Testis (tissue), 5 donors: ENCODE measurements around the gene CIAO2A. TPM values are rescaled to one million over a fixed set of nuclear protein-coding genes. Genes with fewer than 3 reads are reported as not detected.

Source experiments
- DNase-seq: peaks from one replicate; pipeline ENCODE4 v3.0.0-alpha.2; 2019
- H3K27ac ChIP-seq, 2 donors: fragments of 200-600 bp; sonication (generic); one replicate each; pipeline ENCODE4 v1.5.1; 2019
- H3K27me3 ChIP-seq: fragments of 200-600 bp; sonication (generic); one replicate; pipeline ENCODE4 v1.5.1; 2019
- H3K36me3 ChIP-seq: fragments of 200-600 bp; sonication (generic); one replicate; pipeline ENCODE4 v1.5.1; 2017; ENCODE audit warnings: low read depth; ENCODE audit errors: missing control alignments
- H3K4me1 ChIP-seq: fragments of 200-600 bp; sonication (generic); one replicate; pipeline ENCODE4 v1.5.1; 2019
- H3K4me3 ChIP-seq, 2 donors: fragments of 200-600 bp; sonication (generic); one replicate each; pipeline ENCODE4 v1.5.1; 2017 to 2019
- H3K9me3 ChIP-seq: fragments of 200-600 bp; sonication (generic); one replicate; pipeline ENCODE4 v1.5.1; 2017
- POLR2A ChIP-seq: fragments of 450-650 bp; IDR thresholded peaks from one replicate; pipeline ENCODE4 v1.6.1; 2017; ENCODE audit warnings: antibody characterized with exemption, mild to moderate bottlenecking, moderate library complexity
- WGBS, 2 donors: methylation state at CpG; one replicate each; pipeline ENCODE4 v1.1.5; 2018; 5-methylcytosine and 5-hydroxymethylcytosine counted together
- intact Hi-C: fragments of 100-400 bp; cut with DNase I; formaldehyde crosslinking; loops from one replicate; pipeline ENCODE4 v1.15.1; 2023; ENCODE audit warnings: low total_unique reads
- long read RNA-seq, 2 donors: transcript quantifications; one replicate each; lab custom pipeline, GENCODE V29; 2026
- polyA plus RNA-seq: library from polyadenylated mRNA; stranded (reverse); fragments of 350-450 nt; fragmentation: Illumina TruSeq; extraction: RNeasy Lipid Tissue Mini Kit (QIAGEN cat#74804); gene quantifications from one replicate; pipeline ENCODE4 v1.2.3, GENCODE V29; 2014; ENCODE audit warnings: low read depth, low replicate concordance; ENCODE audit not compliant: insufficient read depth
- total RNA-seq, 2 donors: library from RNA; depleted of rRNA; stranded (reverse); fragments of >200 nt; gene quantifications; one replicate each; pipeline ENCODE4 v1.2.3, GENCODE V29; 2016
- TF ChIP-seq, protein P1 (sequence below), 3 experiments: fragments of 450-650 bp in 2 of 3; fragments of 200-600 bp in 1 of 3; sonication (generic) in 1 of 3; IDR thresholded peaks; one replicate each; pipeline ENCODE4 v1.5.1; 2016 to 2019; ENCODE audit warnings: antibody characterized with exemption in 3 of 3, mild to moderate bottlenecking in 2 of 3, moderate library complexity in 1 of 3

Gene CIAO2A, protein sequence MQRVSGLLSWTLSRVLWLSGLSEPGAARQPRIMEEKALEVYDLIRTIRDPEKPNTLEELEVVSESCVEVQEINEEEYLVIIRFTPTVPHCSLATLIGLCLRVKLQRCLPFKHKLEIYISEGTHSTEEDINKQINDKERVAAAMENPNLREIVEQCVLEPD
- 10 to 100 TPM; 36.1 to 36.8 TPM for total RNA-seq
- 33.7 TPM for polyA plus RNA-seq
- long read RNA-seq, donor 1, transcript CIAO2A-201 (5 exons, 1,105 nt) = major isoform, 39 of 60 reads
- long read RNA-seq, donor 1, transcript CIAO2A-202 (4 exons, 826 nt) = minor isoform, 9 of 60 reads
- long read RNA-seq, donor 1, partial matches to known transcripts = 12 of 60 reads
- long read RNA-seq, donor 1, other reads (novel, unspliced or antisense) = 0 of 60 reads
- long read RNA-seq, donor 2, transcript CIAO2A-201 (5 exons, 1,105 nt) = major isoform, 23 of 29 reads
- long read RNA-seq, donor 2, transcript CIAO2A-202 (4 exons, 826 nt) = minor isoform, 6 of 29 reads
- long read RNA-seq, donor 2, partial matches to known transcripts = 0 of 29 reads
- long read RNA-seq, donor 2, other reads (novel, unspliced or antisense) = 0 of 29 reads

DNA sequence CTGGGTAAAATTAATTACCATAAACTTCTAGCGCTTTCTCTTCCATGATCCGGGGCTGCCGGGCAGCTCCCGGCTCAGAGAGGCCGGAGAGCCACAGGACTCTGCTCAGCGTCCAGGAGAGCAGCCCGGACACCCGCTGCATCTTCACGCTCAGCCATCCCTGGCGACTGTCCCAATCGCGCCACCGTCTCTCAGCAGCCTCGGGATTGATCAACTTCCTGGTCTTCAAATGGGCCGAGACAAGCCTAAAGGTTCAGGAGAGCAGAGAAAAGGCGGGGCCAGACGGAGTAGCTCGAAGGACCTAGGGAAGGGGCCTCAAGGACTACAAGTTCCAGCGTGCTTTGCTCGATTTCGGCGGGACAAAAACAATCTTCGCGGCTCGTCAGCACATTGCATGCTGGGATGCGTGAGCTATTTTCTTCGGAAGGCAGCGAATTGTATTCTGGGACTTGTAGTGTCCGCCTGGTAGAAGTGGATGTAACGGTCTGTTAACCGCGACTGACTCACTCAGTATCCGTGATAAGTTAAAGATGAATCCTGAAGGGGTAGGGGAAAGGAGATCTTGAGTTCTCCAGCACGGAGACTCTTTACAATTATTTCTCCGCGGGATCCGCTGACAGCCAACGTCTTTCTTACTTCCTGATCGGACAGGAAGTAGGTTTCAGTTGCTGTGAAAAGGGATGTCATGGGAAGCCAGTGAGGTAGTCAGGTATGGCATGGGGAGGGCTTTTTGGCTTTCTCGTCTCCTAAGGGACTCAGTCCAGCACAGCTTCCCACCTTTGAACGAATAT lies at the start of gene CIAO2A:
Gene CIAO2A (minus strand): TSS at position 212 of the 791 bp plus-strand sequence. CDS start 70 bp downstream, at position 142.
- Histone ChIP-seq H3K9me3 (no peaks in the 10 kb centered on the region), H3K4me1 (peaks cover 25% of the 10 kb centered on the region), H3K36me3 (no peaks in the 10 kb centered on the region), H3K27ac (peak within 1 kb of the TSS; percentile 87 to 93), H3K4me3 (peak within 1 kb of the TSS; percentile 67 to 86), H3K27me3 (no peaks in the 10 kb centered on the region)
- intact Hi-C loops = no loop called here
- TF ChIP-seq, protein P1, sequence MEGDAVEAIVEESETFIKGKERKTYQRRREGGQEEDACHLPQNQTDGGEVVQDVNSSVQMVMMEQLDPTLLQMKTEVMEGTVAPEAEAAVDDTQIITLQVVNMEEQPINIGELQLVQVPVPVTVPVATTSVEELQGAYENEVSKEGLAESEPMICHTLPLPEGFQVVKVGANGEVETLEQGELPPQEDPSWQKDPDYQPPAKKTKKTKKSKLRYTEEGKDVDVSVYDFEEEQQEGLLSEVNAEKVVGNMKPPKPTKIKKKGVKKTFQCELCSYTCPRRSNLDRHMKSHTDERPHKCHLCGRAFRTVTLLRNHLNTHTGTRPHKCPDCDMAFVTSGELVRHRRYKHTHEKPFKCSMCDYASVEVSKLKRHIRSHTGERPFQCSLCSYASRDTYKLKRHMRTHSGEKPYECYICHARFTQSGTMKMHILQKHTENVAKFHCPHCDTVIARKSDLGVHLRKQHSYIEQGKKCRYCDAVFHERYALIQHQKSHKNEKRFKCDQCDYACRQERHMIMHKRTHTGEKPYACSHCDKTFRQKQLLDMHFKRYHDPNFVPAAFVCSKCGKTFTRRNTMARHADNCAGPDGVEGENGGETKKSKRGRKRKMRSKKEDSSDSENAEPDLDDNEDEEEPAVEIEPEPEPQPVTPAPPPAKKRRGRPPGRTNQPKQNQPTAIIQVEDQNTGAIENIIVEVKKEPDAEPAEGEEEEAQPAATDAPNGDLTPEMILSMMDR (IDR thresholded peaks at IDR 0.05) = no peak
- TF ChIP-seq POLR2A = peak; percentile 3
- 0 to 1% methylated on average over 25 to 41 of the region's 41 CpGs for WGBS, 2 donors
- DNase-seq = peak; percentile 99

GRCh38 chr15:64143276-64143675 lies 49.6 kb upstream of the CIAO2A start:
- WGBS, 2 donors = 81 to 86% methylated on average over 6 of the region's 6 CpGs
- H3K4me3 ChIP-seq = no peak overlapping the region
- no peak overlapping the region for H3K27ac ChIP-seq
- no peaks in the 10 kb centered on the region for H3K9me3 ChIP-seq
- H3K36me3 ChIP-seq = no peaks in the 10 kb centered on the region
- H3K4me1 ChIP-seq = no peaks in the 10 kb centered on the region
- peak; percentile 9 for DNase-seq
- intact Hi-C loops = no loop called here
- TF ChIP-seq, protein P1 (IDR thresholded peaks at IDR 0.05) = no peak
- TF ChIP-seq POLR2A = no peak
- H3K27me3 ChIP-seq = no peaks in the 10 kb centered on the region

DNA sequence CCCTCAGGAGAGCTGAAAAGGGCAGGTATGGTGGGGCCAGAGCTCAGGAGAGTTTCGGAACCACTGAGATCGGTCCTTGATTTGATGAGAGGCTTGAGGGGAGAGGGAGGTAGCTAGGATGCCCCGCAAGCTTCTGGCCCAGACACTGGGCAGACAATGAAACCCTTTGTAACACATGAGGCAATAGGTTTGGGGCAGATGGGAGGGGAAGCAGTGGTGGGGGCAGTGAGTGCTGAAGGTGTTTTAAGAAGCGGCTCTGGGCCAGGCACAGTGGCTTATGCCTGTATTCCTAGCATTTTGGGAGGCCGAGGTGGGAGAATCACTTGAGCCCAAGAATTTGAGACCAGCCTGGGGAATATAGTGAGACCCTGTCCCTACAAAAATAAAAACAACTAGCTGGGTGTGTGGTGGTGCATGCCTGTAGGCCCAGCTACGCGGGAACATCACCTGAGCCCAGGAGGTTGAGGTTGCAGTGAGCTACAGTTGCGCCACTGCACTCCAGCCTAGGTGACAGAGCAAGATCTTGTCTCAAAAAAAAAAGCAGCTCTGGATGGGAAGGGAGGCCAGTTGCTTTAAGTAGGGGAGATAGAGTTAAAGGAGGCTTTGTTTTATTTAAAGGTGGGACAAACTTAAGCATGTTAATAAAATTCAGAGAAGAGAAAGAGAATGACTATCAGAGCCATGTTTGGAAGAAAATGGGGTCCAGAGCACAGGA lies 48.3 kb upstream of the CIAO2A start:
- DNase-seq = no peak
- no peaks in the 10 kb centered on the region for H3K36me3 ChIP-seq
- TF ChIP-seq, protein P1 (IDR thresholded peaks at IDR 0.05) = no peak
- intact Hi-C loops = no loop called here
- no peaks in the 10 kb centered on the region for H3K4me1 ChIP-seq
- no peaks in the 10 kb centered on the region for H3K9me3 ChIP-seq
- H3K4me3 ChIP-seq = no peak overlapping the region
- WGBS, 2 donors = 94 to 95% methylated on average over 8 of the region's 8 CpGs
- no peak overlapping the region for H3K27ac ChIP-seq
- no peaks in the 10 kb centered on the region for H3K27me3 ChIP-seq

GRCh38 chr15:64138331-64138941 lies 44.8 kb upstream of the CIAO2A start:
- Histone ChIP-seq H3K27me3 (no peaks in the 10 kb centered on the region), H3K4me1 (peaks cover 8% of the 10 kb centered on the region), H3K36me3 (no peaks in the 10 kb centered on the region), H3K4me3 (no peak overlapping the region), H3K27ac (no peak overlapping the region), H3K9me3 (no peaks in the 10 kb centered on the region)
- peak; percentile 5 for DNase-seq
- intact Hi-C loops = no loop called here
- WGBS, 2 donors = 90 to 96% methylated on average over 3 to 4 of the region's 4 CpGs
- TF ChIP-seq POLR2A = no peak
- TF ChIP-seq, protein P1 (IDR thresholded peaks at IDR 0.05) = no peak
